CD4-positive, CD25-positive, alpha-beta regulatory T cell (primary cell): ENCODE measurements around the gene ZNF555. TPM values are rescaled to one million over a fixed set of nuclear protein-coding genes. Genes with fewer than 3 reads are reported as not detected.
A peak's percentile ranks its signal among the peaks of the same experiment; 100 is the strongest.
"Not testable (repeated sequence)": the region's sequence is repeated elsewhere in the genome, so short reads cannot be mapped to it uniquely, and the experiment has no call there.

Source experiments
- ATAC-seq, 2 donors: fragments of 150-1000 bp; cut with Tn5 transposase; one replicate each; pipeline ENCODE4 v1.10.0; 2021; ENCODE audit warnings: low read depth in 2 of 2, moderate number of reproducible peaks in 2 of 2, moderate library complexity in 1 of 2
- DNase-seq, 3 donors: peaks; one replicate each; pipeline versions ENCODE4 v3.0.0 to v3.0.0-alpha.2; 2012 to 2022; ENCODE audit warnings: mixed read lengths in 1 of 3
- H3K27ac ChIP-seq: one replicate; pipeline ENCODE4 v1.7.0; 2013; ENCODE audit warnings: mild to moderate bottlenecking, low read length; ENCODE audit not compliant: insufficient read depth, poor library complexity, severe bottlenecking
- H3K27me3 ChIP-seq: one replicate; pipeline ENCODE4 v1.7.0; 2013; ENCODE audit warnings: low read length; ENCODE audit not compliant: control insufficient read depth, insufficient read depth
- H3K36me3 ChIP-seq: one replicate; pipeline ENCODE4 v1.7.0; 2013; ENCODE audit warnings: mild to moderate bottlenecking, low read length, moderate library complexity; ENCODE audit not compliant: control insufficient read depth, insufficient read depth
- H3K4me1 ChIP-seq: 2 replicates; pipeline ENCODE4 v1.7.0; 2013; ENCODE audit warnings: mild to moderate bottlenecking, low read length; ENCODE audit not compliant: insufficient read depth, control insufficient read depth, poor library complexity, severe bottlenecking
- H3K4me3 ChIP-seq: one replicate; pipeline ENCODE4 v1.7.0; 2013; ENCODE audit warnings: low read depth, mild to moderate bottlenecking, low read length, moderate library complexity
- H3K9me3 ChIP-seq, 2 experiments: 1 replicate in 1 of 2; 2 replicates in 1 of 2; pipeline ENCODE4 v1.7.0; 2013; ENCODE audit warnings: low read length in 2 of 2, mild to moderate bottlenecking in 1 of 2, moderate library complexity in 1 of 2; ENCODE audit not compliant: control insufficient read depth in 2 of 2
- H3K27ac Mint-ChIP-seq, 3 donors: one replicate each; pipeline ENCODE4 v1.8.0; 2020 to 2022; ENCODE audit warnings: mild to moderate bottlenecking in 3 of 3, mixed read lengths in 3 of 3, moderate library complexity in 2 of 3
- H3K27me3 Mint-ChIP-seq: one replicate; pipeline ENCODE4 v1.8.0; 2022; ENCODE audit warnings: mild to moderate bottlenecking, mixed read lengths
- H3K36me3 Mint-ChIP-seq: one replicate; pipeline ENCODE4 v1.8.0; 2020; ENCODE audit warnings: mixed read lengths
- H3K4me1 Mint-ChIP-seq, 4 donors: one replicate each; pipeline ENCODE4 v1.8.0; 2020 to 2022; ENCODE audit warnings: mixed read lengths in 4 of 4, mild to moderate bottlenecking in 1 of 4
- H3K4me3 Mint-ChIP-seq, 4 donors: one replicate each; pipeline ENCODE4 v1.8.0; 2020 to 2022; ENCODE audit warnings: mild to moderate bottlenecking in 4 of 4, mixed read lengths in 4 of 4, moderate library complexity in 3 of 4
- H3K9me3 Mint-ChIP-seq, 7 donors: one replicate each; pipeline ENCODE4 v1.8.0; 2020 to 2022; ENCODE audit warnings: mixed read lengths in 7 of 7, mild to moderate bottlenecking in 3 of 7, moderate library complexity in 2 of 7
- polyA plus RNA-seq, 4 donors: library from polyadenylated mRNA; unstranded; fragments of 300-500 nt; fragmentation: Illumina TruSeq; gene quantifications; one replicate each; pipeline ENCODE4 v1.2.3, GENCODE V29; 2021
- total RNA-seq: library from RNA; stranded (reverse); gene quantifications from one replicate; pipeline ENCODE4 v1.2.3, GENCODE V29; 2022

Gene ZNF555
- total and polyA plus RNA-seq, 5 donors from 2014 or later: 2.0 to 7.3 (median 6.9) TPM

- peaks cover 0 to 4% (median 0%) of the 10 kb centered on the region in 7 donors for H3K9me3 Mint-ChIP-seq
- H3K4me1 ChIP-seq: no peaks in the 10 kb centered on the region
- H3K36me3 Mint-ChIP-seq: no peaks in the 10 kb centered on the region
- H3K4me3 ChIP-seq: no peak within 1 kb of the TSS
- H3K4me1 Mint-ChIP-seq: peaks cover 0 to 10% (median 2%) of the 10 kb centered on the region in 4 donors
- ATAC-seq (no peak), DNase-seq (no peak)
- H3K36me3 ChIP-seq: no peaks in the 10 kb centered on the region
- no peaks in the 10 kb centered on the region for H3K27me3 Mint-ChIP-seq
- H3K27ac Mint-ChIP-seq: no peak within 1 kb of the TSS
- no peaks in the 10 kb centered on the region for H3K27me3 ChIP-seq
- H3K27ac ChIP-seq: no peak within 1 kb of the TSS
- no peak within 1 kb of the TSS for H3K4me3 Mint-ChIP-seq
- H3K9me3 ChIP-seq: no peaks in the 10 kb centered on the region
Observed at GRCh38 chr19:2867025-2867991, 26.0 kb downstream of the ZNF555 start, which contains the start of gene ZNF556. Gene ZNF556 (plus strand): TSS chr19:2867335. CDS start chr19:2867422, 87 bp downstream.

GRCh38 chr19:2869618-2870017 is 28.3 kb downstream of the ZNF555 start:
- H3K27ac ChIP-seq: no peak overlapping the region
- peaks cover 0 to 10% (median 2%) of the 10 kb centered on the region in 4 donors for H3K4me1 Mint-ChIP-seq
- DNase-seq (no peak), ATAC-seq (no peak)
- peaks cover 0 to 6% (median 0%) of the 10 kb centered on the region in 7 donors for H3K9me3 Mint-ChIP-seq
- no peaks in the 10 kb centered on the region for H3K27me3 ChIP-seq
- no peaks in the 10 kb centered on the region for H3K4me1 ChIP-seq
- H3K4me3 Mint-ChIP-seq: no peak overlapping the region
- no peak overlapping the region for H3K4me3 ChIP-seq
- H3K27me3 Mint-ChIP-seq: no peaks in the 10 kb centered on the region
- H3K36me3 Mint-ChIP-seq: no peaks in the 10 kb centered on the region
- H3K27ac Mint-ChIP-seq: no peak overlapping the region
- no peaks in the 10 kb centered on the region for H3K36me3 ChIP-seq
- H3K9me3 ChIP-seq: no peaks in the 10 kb centered on the region

- H3K36me3 Mint-ChIP-seq, ATAC-seq, DNase-seq, H3K27me3 Mint-ChIP-seq, H3K4me3 ChIP-seq, H3K4me1 Mint-ChIP-seq, H3K27ac Mint-ChIP-seq, H3K9me3 ChIP-seq, H3K27ac ChIP-seq, H3K36me3 ChIP-seq, H3K27me3 ChIP-seq, H3K9me3 Mint-ChIP-seq, H3K4me3 Mint-ChIP-seq, H3K4me1 ChIP-seq: not testable (repeated sequence)
Observed at GRCh38 chr19:2872175-2872574, 30.9 kb downstream of the ZNF555 start.

- H3K27ac ChIP-seq: no peak overlapping the region
- no peak overlapping the region for H3K4me3 ChIP-seq
- H3K36me3 ChIP-seq: no peaks in the 10 kb centered on the region
- no peak for DNase-seq
- no peaks in the 10 kb centered on the region for H3K27me3 Mint-ChIP-seq
- ATAC-seq: no peak
- H3K9me3 ChIP-seq: peaks cover 16 to 21% of the 10 kb centered on the region in 2 experiments
- no peaks in the 10 kb centered on the region for H3K27me3 ChIP-seq
- H3K4me1 ChIP-seq: no peaks in the 10 kb centered on the region
- peaks cover 0 to 25% (median 4%) of the 10 kb centered on the region in 7 donors for H3K9me3 Mint-ChIP-seq
- H3K4me1 Mint-ChIP-seq: no peaks in the 10 kb centered on the region
- no peak overlapping the region for H3K27ac Mint-ChIP-seq
- no peak overlapping the region for H3K4me3 Mint-ChIP-seq
- H3K36me3 Mint-ChIP-seq: no peaks in the 10 kb centered on the region
Observed at GRCh38 chr19:2877398-2878331, 36.4 kb downstream of the ZNF555 start.

- Mint-ChIP-seq H3K27ac (no peak overlapping the region), H3K27me3 (no peaks in the 10 kb centered on the region), H3K4me3 (no peak overlapping the region), H3K4me1 (peaks cover 0 to 9% (median 2%) of the 10 kb centered on the region in 4 donors), H3K36me3 (no peaks in the 10 kb centered on the region), H3K9me3 (peaks cover 0 to 7% (median 0%) of the 10 kb centered on the region in 7 donors)
- H3K9me3 ChIP-seq: peaks cover 0 to 6% of the 10 kb centered on the region in 2 experiments
- no peak overlapping the region for H3K4me3 ChIP-seq
- no peak for DNase-seq
- no peaks in the 10 kb centered on the region for H3K36me3 ChIP-seq
- no peak for ATAC-seq
- no peaks in the 10 kb centered on the region for H3K27me3 ChIP-seq
- no peak overlapping the region for H3K27ac ChIP-seq
- H3K4me1 ChIP-seq: peaks cover 5% of the 10 kb centered on the region
Observed at GRCh38 chr19:2883686-2884439, 42.6 kb downstream of the ZNF555 start.

- no peaks in the 10 kb centered on the region for H3K27me3 Mint-ChIP-seq
- H3K9me3 ChIP-seq: no peaks in the 10 kb centered on the region
- H3K4me1 Mint-ChIP-seq: peaks cover 0 to 9% (median 3%) of the 10 kb centered on the region in 4 donors
- no peak for ATAC-seq
- H3K4me3 ChIP-seq: no peak overlapping the region
- no peaks in the 10 kb centered on the region for H3K36me3 Mint-ChIP-seq
- no peaks in the 10 kb centered on the region for H3K36me3 ChIP-seq
- H3K4me1 ChIP-seq: peaks cover 5% of the 10 kb centered on the region
- no peak for DNase-seq
- H3K4me3 Mint-ChIP-seq: no peak overlapping the region
- H3K27ac ChIP-seq: no peak overlapping the region
- no peaks in the 10 kb centered on the region for H3K9me3 Mint-ChIP-seq
- H3K27me3 ChIP-seq: no peaks in the 10 kb centered on the region
- H3K27ac Mint-ChIP-seq: no peak overlapping the region
Observed at GRCh38 chr19:2885736-2886135, 44.5 kb downstream of the ZNF555 start.

- Mint-ChIP-seq H3K9me3 (no peaks in the 10 kb centered on the region), H3K4me1 (peaks cover 0 to 9% (median 3%) of the 10 kb centered on the region in 4 donors), H3K27ac (no peak overlapping the region), H3K27me3 (no peaks in the 10 kb centered on the region), H3K36me3 (no peaks in the 10 kb centered on the region), H3K4me3 (no peak overlapping the region)
- no peak overlapping the region for H3K27ac ChIP-seq
- H3K27me3 ChIP-seq: no peaks in the 10 kb centered on the region
- peaks cover 5% of the 10 kb centered on the region for H3K4me1 ChIP-seq
- no peaks in the 10 kb centered on the region for H3K9me3 ChIP-seq
- H3K36me3 ChIP-seq: no peaks in the 10 kb centered on the region
- H3K4me3 ChIP-seq: no peak overlapping the region
- peak in 1 of 2 donors; percentile 28 for ATAC-seq
- DNase-seq: peak in 2 of 3 donors; percentile 39 to 55
Observed at GRCh38 chr19:2887391-2887914, 46.2 kb downstream of the ZNF555 start.
